ENCODE results near the gene SERPINE1. TPM values are rescaled to one million over a fixed set of nuclear protein-coding genes. Genes with fewer than 3 reads are reported as not detected.
A peak's percentile ranks its signal among the peaks of the same experiment; 100 is the strongest.

Gene SERPINE1
- total and polyA plus RNA-seq, 2 of the 13 experiments (the other 11 are each of a cell fraction or from before 2014, with no cell fraction given) = 21.2 to 1,576 TPM

DNA sequence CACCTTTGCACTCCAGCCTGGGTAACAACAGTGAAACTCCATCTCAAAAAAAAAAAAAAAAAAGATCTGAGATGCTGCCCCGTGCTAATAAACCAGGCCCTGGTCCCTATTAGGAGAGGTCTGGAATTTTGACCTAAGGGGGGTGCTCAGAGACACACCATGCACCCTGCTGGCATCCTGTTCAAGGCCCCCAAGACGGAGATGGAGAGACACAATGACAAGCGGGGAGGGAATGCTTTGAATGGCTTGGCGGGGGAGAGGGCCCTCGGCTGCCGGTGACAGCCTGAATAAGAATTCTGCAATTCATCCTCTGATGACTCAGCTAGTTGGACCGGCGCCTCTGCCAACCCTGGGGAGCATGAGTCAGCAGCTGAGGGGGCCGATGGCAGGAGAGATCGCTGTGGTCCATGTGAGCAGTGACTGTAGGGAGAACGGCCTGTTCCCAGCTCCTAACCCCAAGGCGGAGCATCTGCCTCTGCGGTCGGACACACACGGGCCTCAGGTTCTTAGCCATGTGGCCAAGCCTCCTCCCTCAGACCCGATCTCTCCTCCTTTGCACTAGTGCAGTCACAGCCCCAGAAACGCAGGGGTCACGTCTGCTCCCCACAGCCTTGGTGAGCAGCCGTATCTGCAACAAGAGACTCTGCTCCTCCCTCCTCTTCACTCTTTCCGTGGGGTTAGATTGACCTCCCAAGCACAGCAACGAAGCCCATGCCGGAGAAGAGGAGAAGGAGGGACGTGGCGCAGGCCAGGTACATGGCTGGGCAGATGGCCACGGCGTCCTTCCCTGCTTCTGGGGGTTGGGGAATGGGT lies 26.7 kb upstream of the SERPINE1 start (continued):
- TF ChIP-seq ZNF20 (CRISPR knock-in tag; IDR thresholded peaks at IDR 0.05) (no peak), RAD21 (CRISPR knock-in tag; IDR thresholded peaks at IDR 0.05) (peak; percentile 36; the same call in 1 of the 2 replicates), MLLT10 (CRISPR knock-in tag; IDR thresholded peaks at IDR 0.05) (no peak)

DNA sequence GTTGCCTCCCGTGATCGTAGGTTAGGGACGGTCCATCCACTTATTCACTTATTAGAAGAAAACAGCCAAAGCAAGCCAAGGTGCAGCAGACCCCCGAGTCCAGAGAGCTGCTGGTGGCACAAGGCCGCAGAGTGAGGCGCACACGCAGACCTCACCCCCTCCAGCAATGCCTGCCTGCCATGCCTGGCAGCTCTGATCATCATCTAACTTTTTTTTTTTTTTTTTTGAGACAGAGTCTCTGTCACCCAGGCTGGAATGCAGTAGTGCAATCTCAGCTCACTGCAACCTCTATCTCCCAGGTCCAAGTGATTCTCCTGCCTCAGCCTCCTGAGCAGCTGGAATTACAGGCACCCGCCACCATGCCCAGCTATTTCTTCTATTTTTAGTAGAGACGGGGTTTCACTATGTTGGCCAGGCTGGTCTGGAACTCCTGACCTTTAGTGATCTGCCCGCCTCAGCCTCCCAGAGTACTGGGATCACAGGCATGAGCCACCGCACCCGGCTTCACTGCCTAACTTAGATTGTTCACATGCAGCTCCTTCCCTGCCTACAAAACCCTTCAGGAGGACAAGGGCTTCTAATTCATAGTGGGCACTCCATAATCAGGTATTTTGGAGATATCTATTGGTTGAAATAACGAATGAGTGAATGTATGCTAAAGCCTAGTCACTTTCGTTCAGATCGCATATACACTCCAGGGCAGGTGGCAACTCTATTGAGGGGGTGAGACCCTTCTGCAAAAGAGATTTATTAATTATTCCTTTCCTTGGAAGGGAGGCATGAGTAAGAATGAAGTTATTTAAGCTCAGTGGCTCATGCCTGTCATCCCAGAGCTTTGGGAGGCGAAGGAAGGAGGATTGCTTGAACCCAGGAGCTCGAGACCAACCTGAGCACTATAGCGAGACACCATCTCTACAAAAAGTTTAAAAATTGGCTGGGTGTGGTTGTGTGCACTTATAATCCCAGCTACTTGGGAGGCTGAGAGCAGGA lies 25.8 kb upstream of the SERPINE1 start:
- intact Hi-C loops (cut with micrococcal nuclease; ENCODE audit: unreplicated experiment) (loop anchor here (2.0 kb wide), 1 partner anchor 26 kb away; the partner anchor contains the start of gene SERPINE1), in situ Hi-C loops (cut with HindIII; ENCODE audit: extremely low pct_ligation_motif_present, low pct_unique_long_range_greater_than_20kb) (no loop called here)
- DNase-seq (ENCODE audit: low spot score) = no peak
- ChIA-PET CTCF (ENCODE audit: low intra/inter-chr PET ratio, low total read pairs) (no interaction called here), POLR2A (interaction anchor here (1.8 to 6.3 kb wide), 3 partner anchors 16 to 25 kb away, joined by 5 to 56 read pairs (median 42); partner anchors contain the start of gene SERPINE1)
- Histone ChIP-seq H2AFZ (ENCODE audit: low read length) (no peak overlapping the region), H3K27ac (ENCODE audit: extremely low read length, insufficient read depth, low read length) (peak overlapping the region; percentile 61), H3K4me3 (replicated peaks in 1 of 3; ENCODE audit: insufficient read depth in 1 of 3, low read depth in 2 of 3, low read length in 3 of 3) (no peak overlapping the region), H3K4me1 (ENCODE audit: insufficient read depth, low read length) (peaks cover 83% of the 10 kb centered on the region), H3K36me3 (replicated peaks in 1 of 2; ENCODE audit: control insufficient read depth in 1 of 2, insufficient read depth in 2 of 2, low read length in 2 of 2) (no peaks in the 10 kb centered on the region), H3K9me3 (ENCODE audit: low read length) (no peaks in the 10 kb centered on the region), H3K4me2 (ENCODE audit: low read depth, low read length) (peak overlapping the region; percentile 73; the same call in 1 of the 2 replicates), H3K9ac (ENCODE audit: insufficient read depth, low read depth, low read length) (no peak overlapping the region), H3K27me3 (ENCODE audit: control insufficient read depth in 1 of 2, insufficient read depth in 2 of 2, low read length in 2 of 2) (no peaks in the 10 kb centered on the region), H3K79me2 (ENCODE audit: insufficient read depth, low read length) (no peaks in the 10 kb centered on the region), H4K20me1 (ENCODE audit: insufficient read depth, low read length) (no peaks in the 10 kb centered on the region)
- WGBS (ENCODE audit: low lambda C conversion rate) = 95% methylated on average over 18 of the region's 18 CpGs
- no TSS peak for BruUV-seq (replicated peaks)
- no peak for FAIRE-seq
- no peak for ATAC-seq
- TF ChIP-seq ZNF121 (CRISPR knock-in tag; IDR thresholded peaks at IDR 0.05) (no peak), ZNF737 (CRISPR knock-in tag; IDR thresholded peaks at IDR 0.05; ENCODE audit: borderline replicate concordance) (0 out of 2 replicates have a peak, but pooled peaks have one; percentile 3), MEIS2 (CRISPR knock-in tag; IDR thresholded peaks at IDR 0.05) (no peak), GPN1 (CRISPR knock-in tag; IDR thresholded peaks at IDR 0.05; ENCODE audit: borderline replicate concordance) (no peak), ZEB1 (IDR thresholded peaks at IDR 0.05; ENCODE audit: insufficient replicate concordance, low read depth) (no peak)
- TF ChIP-seq, protein P1, sequence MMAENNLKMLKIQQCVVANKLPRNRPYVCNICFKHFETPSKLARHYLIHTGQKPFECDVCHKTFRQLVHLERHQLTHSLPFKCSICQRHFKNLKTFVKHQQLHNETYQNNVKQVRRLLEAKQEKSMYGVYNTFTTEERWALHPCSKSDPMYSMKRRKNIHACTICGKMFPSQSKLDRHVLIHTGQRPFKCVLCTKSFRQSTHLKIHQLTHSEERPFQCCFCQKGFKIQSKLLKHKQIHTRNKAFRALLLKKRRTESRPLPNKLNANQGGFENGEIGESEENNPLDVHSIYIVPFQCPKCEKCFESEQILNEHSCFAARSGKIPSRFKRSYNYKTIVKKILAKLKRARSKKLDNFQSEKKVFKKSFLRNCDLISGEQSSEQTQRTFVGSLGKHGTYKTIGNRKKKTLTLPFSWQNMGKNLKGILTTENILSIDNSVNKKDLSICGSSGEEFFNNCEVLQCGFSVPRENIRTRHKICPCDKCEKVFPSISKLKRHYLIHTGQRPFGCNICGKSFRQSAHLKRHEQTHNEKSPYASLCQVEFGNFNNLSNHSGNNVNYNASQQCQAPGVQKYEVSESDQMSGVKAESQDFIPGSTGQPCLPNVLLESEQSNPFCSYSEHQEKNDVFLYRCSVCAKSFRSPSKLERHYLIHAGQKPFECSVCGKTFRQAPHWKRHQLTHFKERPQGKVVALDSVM (CRISPR knock-in tag; IDR thresholded peaks at IDR 0.05) = peak; percentile 39; the same call in 1 of the 2 replicates
- TF ChIP-seq, protein P2, sequence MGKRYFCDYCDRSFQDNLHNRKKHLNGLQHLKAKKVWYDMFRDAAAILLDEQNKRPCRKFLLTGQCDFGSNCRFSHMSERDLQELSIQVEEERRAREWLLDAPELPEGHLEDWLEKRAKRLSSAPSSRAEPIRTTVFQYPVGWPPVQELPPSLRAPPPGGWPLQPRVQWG (CRISPR knock-in tag; IDR thresholded peaks at IDR 0.05; ENCODE audit: borderline replicate concordance, low read depth) = no peak
- TF ChIP-seq, protein P3, sequence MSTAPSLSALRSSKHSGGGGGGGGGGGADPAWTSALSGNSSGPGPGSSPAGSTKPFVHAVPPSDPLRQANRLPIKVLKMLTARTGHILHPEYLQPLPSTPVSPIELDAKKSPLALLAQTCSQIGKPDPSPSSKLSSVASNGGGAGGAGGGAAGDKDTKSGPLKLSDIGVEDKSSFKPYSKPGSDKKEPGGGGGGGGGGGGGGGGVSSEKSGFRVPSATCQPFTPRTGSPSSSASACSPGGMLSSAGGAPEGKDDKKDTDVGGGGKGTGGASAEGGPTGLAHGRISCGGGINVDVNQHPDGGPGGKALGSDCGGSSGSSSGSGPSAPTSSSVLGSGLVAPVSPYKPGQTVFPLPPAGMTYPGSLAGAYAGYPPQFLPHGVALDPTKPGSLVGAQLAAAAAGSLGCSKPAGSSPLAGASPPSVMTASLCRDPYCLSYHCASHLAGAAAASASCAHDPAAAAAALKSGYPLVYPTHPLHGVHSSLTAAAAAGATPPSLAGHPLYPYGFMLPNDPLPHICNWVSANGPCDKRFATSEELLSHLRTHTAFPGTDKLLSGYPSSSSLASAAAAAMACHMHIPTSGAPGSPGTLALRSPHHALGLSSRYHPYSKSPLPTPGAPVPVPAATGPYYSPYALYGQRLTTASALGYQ (CRISPR knock-in tag; IDR thresholded peaks at IDR 0.05) = no peak
- TF ChIP-seq, protein P4, sequence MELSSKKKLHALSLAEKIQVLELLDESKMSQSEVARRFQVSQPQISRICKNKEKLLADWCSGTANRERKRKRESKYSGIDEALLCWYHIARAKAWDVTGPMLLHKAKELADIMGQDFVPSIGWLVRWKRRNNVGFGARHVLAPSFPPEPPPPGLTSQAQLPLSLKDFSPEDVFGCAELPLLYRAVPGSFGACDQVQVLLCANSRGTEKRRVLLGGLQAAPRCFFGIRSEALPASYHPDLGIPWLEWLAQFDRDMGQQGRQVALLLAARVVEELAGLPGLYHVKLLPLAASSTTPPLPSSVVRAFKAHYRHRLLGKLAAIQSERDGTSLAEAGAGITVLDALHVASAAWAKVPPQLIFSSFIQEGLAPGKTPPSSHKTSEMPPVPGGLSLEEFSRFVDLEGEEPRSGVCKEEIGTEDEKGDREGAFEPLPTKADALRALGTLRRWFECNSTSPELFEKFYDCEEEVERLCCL (CRISPR knock-in tag; IDR thresholded peaks at IDR 0.05; ENCODE audit: borderline replicate concordance) = no peak

Data from HepG2 (cell line).